ENCODE measurements around the gene BABAM2.
"Not testable (repeated sequence)": the region's sequence is repeated elsewhere in the genome, so short reads cannot be mapped to it uniquely, and the experiment has no call there.

BABAM2 gene

GRCh38 chr2:28252311-28252710 is 361.8 kb downstream of the BABAM2 start:
- no peak for TF ChIP-seq CTCF (IDR thresholded peaks at IDR 0.05; ENCODE audit: low read depth, low read length, missing control alignments)
- H3K4me3 ChIP-seq (ENCODE audit: low read depth, low read length), result no peak overlapping the region
- DNase-seq (ENCODE audit: low read depth), result no peak
- in situ Hi-C loops (cut with HindIII; ENCODE audit: low sequenced_read_pairs), result no loop called here

- DNase-seq (ENCODE audit: low read depth), result no peak
- H3K4me3 ChIP-seq (ENCODE audit: low read depth, low read length), result no peak overlapping the region
- TF ChIP-seq CTCF (IDR thresholded peaks at IDR 0.05; ENCODE audit: low read depth, low read length, missing control alignments), result no peak
- in situ Hi-C loops (cut with HindIII; ENCODE audit: low sequenced_read_pairs), result no loop called here
Observed at GRCh38 chr2:28253543-28253942, 363.0 kb downstream of the BABAM2 start.

- in situ Hi-C loops (cut with HindIII; ENCODE audit: low sequenced_read_pairs); DNase-seq (ENCODE audit: low read depth); H3K4me3 ChIP-seq (ENCODE audit: low read depth, low read length): not testable (repeated sequence)
Observed at GRCh38 chr2:28255231-28255630, 364.7 kb downstream of the BABAM2 start.

GRCh38 chr2:28257182-28257581 is 366.7 kb downstream of the BABAM2 start:
- no peak overlapping the region for H3K4me3 ChIP-seq (ENCODE audit: low read depth, low read length)
- TF ChIP-seq CTCF (IDR thresholded peaks at IDR 0.05; ENCODE audit: low read depth, low read length, missing control alignments), result no peak
- DNase-seq (ENCODE audit: low read depth), result no peak
- in situ Hi-C loops (cut with HindIII; ENCODE audit: low sequenced_read_pairs), result no loop called here

GRCh38 chr2:28259226-28259625 is 368.7 kb downstream of the BABAM2 start:
- in situ Hi-C loops (cut with HindIII; ENCODE audit: low sequenced_read_pairs); DNase-seq (ENCODE audit: low read depth); H3K4me3 ChIP-seq (ENCODE audit: low read depth, low read length): not testable (repeated sequence)

GRCh38 chr2:28263690-28264089 is 373.2 kb downstream of the BABAM2 start:
- H3K4me3 ChIP-seq (ENCODE audit: low read depth, low read length), result no peak overlapping the region
- DNase-seq (ENCODE audit: low read depth), result no peak
- no peak for TF ChIP-seq CTCF (IDR thresholded peaks at IDR 0.05; ENCODE audit: low read depth, low read length, missing control alignments)
- in situ Hi-C loops (cut with HindIII; ENCODE audit: low sequenced_read_pairs), result no loop called here

GRCh38 chr2:28267282-28267681 is 376.8 kb downstream of the BABAM2 start:
- in situ Hi-C loops (cut with HindIII; ENCODE audit: low sequenced_read_pairs), result no loop called here
- no peak for DNase-seq (ENCODE audit: low read depth)
- H3K4me3 ChIP-seq (ENCODE audit: low read depth, low read length), result no peak overlapping the region
- no peak for TF ChIP-seq CTCF (IDR thresholded peaks at IDR 0.05; ENCODE audit: low read depth, low read length, missing control alignments)

GRCh38 chr2:28268386-28268785 is 377.9 kb downstream of the BABAM2 start:
- in situ Hi-C loops (cut with HindIII; ENCODE audit: low sequenced_read_pairs), result no loop called here
- DNase-seq (ENCODE audit: low read depth), result no peak
- H3K4me3 ChIP-seq (ENCODE audit: low read depth, low read length), result no peak overlapping the region
- no peak for TF ChIP-seq CTCF (IDR thresholded peaks at IDR 0.05; ENCODE audit: low read depth, low read length, missing control alignments)

All from astrocyte of the cerebellum (primary cell).